Right renal cortex interstitium (tissue), 3 donors: Measurements from ENCODE around the gene RRAGC. TPM values are rescaled to one million over a fixed set of nuclear protein-coding genes. Genes with fewer than 3 reads are reported as not detected.

ENCODE experiments used
- DNase-seq, 3 donors: peaks; one replicate each; pipeline ENCODE4 v3.0.0-alpha.2; 2013; ENCODE audit warnings: low read depth in 3 of 3, low spot score in 2 of 3
- polyA plus RNA-seq, 3 donors: library from polyadenylated mRNA; unstranded; fragments of 120-200 nt; gene quantifications; one replicate each; pipeline ENCODE4 v1.2.1, GENCODE V29; 2013; ENCODE audit not compliant: insufficient read length in 3 of 3

Gene RRAGC
- polyA plus RNA-seq, 3 donors, result 38.1 to 38.6 (median 38.3) TPM

DNA sequence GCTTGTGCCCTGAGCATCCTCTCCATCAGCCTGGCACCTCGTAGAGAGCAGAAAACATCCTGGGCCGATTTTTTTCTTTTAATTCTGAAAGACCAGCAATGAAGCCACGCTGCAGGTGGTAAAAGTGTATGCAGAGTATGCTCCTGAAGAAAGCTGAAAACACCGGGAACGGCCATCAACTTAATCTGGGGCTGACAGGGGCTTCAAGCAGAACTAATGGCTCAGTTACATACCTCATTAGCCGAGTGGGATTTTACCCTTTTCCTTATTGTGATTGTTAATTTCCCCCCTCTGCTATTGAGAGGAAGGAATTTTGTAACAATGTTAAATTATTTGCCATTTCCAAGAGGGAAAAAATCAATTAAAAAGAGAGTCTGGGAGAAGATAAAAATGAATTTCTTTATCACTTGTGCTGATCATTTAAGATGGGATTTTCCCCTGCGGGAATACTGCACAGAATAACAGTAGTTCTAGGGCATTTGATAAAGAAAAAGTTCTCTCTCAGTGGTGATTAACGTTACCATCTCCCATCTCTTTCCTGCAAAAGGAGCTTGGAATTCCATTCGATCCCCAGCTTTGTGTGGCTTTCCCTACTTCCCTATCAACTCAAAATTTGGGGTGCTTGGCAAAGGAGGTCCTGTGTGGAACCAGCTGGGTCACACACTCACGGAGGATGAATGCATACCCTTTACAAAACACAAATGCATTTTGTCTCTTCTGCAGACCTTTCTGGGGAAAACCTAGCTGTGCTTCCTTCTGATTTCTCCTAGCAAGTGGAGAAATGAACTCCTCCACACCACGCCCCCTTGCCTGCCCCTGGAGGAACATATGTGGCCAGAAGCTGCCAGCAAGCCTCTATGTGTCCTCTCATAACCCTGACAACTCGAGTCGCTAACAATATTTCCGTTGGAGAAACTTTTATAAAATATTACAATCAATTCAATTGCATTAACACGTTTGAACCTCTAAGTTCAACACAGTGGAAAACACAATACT is 70.9 kb downstream of the RRAGC start:
- no peak for DNase-seq

Other genes starting within 250 kb of the RRAGC start
- 10 to 100 TPM; 31.6 to 34.2 (median 31.6) TPM for gene MYCBP, start 13.6 kb upstream of the RRAGC start, polyA plus RNA-seq
- gene GJA9, start 21.8 kb upstream of the RRAGC start, polyA plus RNA-seq, result under 1 TPM; 0.15 to 0.20 (median 0.17) TPM
- 1 to 10 TPM in 1 of 3 donors, under 1 TPM in 2; 0.62 to 1.1 (median 0.86) TPM for gene RHBDL2, start 82.1 kb upstream of the RRAGC start, polyA plus RNA-seq
- gene AKIRIN1, start 131.5 kb upstream of the RRAGC start, polyA plus RNA-seq, result 100 to 1,000 TPM; 116 to 125 (median 116) TPM
- gene NDUFS5, start 166.6 kb upstream of the RRAGC start, polyA plus RNA-seq, result 100 to 1,000 TPM; 338 to 391 (median 365) TPM